Endothelial cell of umbilical vein (primary cell): ENCODE measurements around the gene BEST2. TPM values are rescaled to one million over a fixed set of nuclear protein-coding genes. Genes with fewer than 3 reads are reported as not detected.

Source experiments
- BruUV-seq: library from RNA; stranded (reverse); fragments of 400-500 nt; replicated peaks from 2 replicates; lab custom pipeline; 2021; lab: Mats Ljungman, UMichigan
- CTCF ChIA-PET: fragments of 300-600, 350-600 bp; sonication (Branson Sonifier 250); formaldehyde crosslinking; loops from one replicate; lab custom pipeline; 2021; ENCODE audit warnings: antibody characterized with exemption, inconsistent platforms; lab: Charles Lee
- POLR2A ChIA-PET: fragments of 300-600, 350-600 bp; sonication (Branson Sonifier 250); formaldehyde crosslinking; loops from one replicate; lab custom pipeline; 2021; ENCODE audit warnings: antibody characterized with exemption, inconsistent platforms; lab: Charles Lee
- DNase-seq: peaks from one replicate; pipeline ENCODE4 v3.0.0-alpha.2; 2011; ENCODE audit warnings: low read depth, low spot score
- FAIRE-seq: peaks from 2 replicates; lab custom pipeline; 2011; peaks lifted over from hg19 to GRCh38; lab: Jason Lieb, UNC
- H2AFZ ChIP-seq: 2 replicates; pipeline ENCODE4 v1.6.0; 2012; ENCODE audit warnings: low read depth, low read length, control low read depth, inconsistent platforms
- H3K27ac ChIP-seq: 2 replicates; pipeline ENCODE4 v1.5.1; 2011; ENCODE audit warnings: low read depth, mild to moderate bottlenecking, control low read depth, low read length, moderate library complexity; ENCODE audit not compliant: insufficient read depth
- H3K27me3 ChIP-seq, 2 experiments: 2 replicates each; pipeline versions ENCODE4 v1.6.0 to v1.6.1; 2011; ENCODE audit warnings: low read length in 2 of 2, mixed read lengths in 1 of 2; ENCODE audit not compliant: control insufficient read depth in 2 of 2, insufficient read depth in 2 of 2
- H3K36me3 ChIP-seq, 2 experiments: 2 replicates in 1 of 2; 3 replicates in 1 of 2; pipeline ENCODE4 v1.5.1; 2011; ENCODE audit warnings: low read length in 2 of 2, mild to moderate bottlenecking in 1 of 2, moderate library complexity in 1 of 2; ENCODE audit not compliant: control insufficient read depth in 2 of 2, insufficient read depth in 2 of 2; ENCODE audit errors: extremely low read depth in 1 of 2
- H3K4me1 ChIP-seq: 3 replicates; pipeline ENCODE4 v1.5.1; 2011; ENCODE audit warnings: mild to moderate bottlenecking, low read length; ENCODE audit not compliant: control insufficient read depth, insufficient read depth; ENCODE audit errors: extremely low read depth
- H3K4me2 ChIP-seq: 2 replicates; pipeline ENCODE4 v1.6.1; 2011; ENCODE audit warnings: low read length, control low read depth, mixed read lengths; ENCODE audit not compliant: insufficient read depth
- H3K4me3 ChIP-seq, 3 experiments: fragments of 200-600 bp in 1 of 3; sonication (generic), shearing (Covaris generic) in 1 of 3; replicated peaks in 1 of 3; 2 replicates each; pipeline ENCODE4 v1.5.1; 2011 to 2016; ENCODE audit warnings: control low read depth in 3 of 3, low read length in 3 of 3, mild to moderate bottlenecking in 2 of 3, inconsistent platforms in 1 of 3, low read depth in 1 of 3, moderate library complexity in 1 of 3; ENCODE audit not compliant: insufficient read depth in 1 of 3
- H3K79me2 ChIP-seq: 2 replicates; pipeline ENCODE4 v1.6.0; 2012; ENCODE audit warnings: low read length, inconsistent platforms; ENCODE audit not compliant: control insufficient read depth, insufficient read depth
- H3K9ac ChIP-seq: replicated peaks from 2 replicates; pipeline ENCODE3; 2011; ENCODE audit warnings: low read length, control low read depth; ENCODE audit not compliant: insufficient read depth; ENCODE audit errors: extremely low read depth
- H3K9me1 ChIP-seq: replicated peaks from 3 replicates; pipeline ENCODE4 v1.6.0; 2011; ENCODE audit warnings: mild to moderate bottlenecking, low read length; ENCODE audit not compliant: control insufficient read depth, insufficient read depth; ENCODE audit errors: extremely low read depth
- H3K9me3 ChIP-seq: replicated peaks from 2 replicates; pipeline ENCODE4 v1.5.1; 2012; ENCODE audit warnings: low read length, inconsistent platforms; ENCODE audit not compliant: control insufficient read depth, insufficient read depth
- H4K20me1 ChIP-seq: replicated peaks from 2 replicates; pipeline ENCODE3; 2011; ENCODE audit warnings: mild to moderate bottlenecking, low read length; ENCODE audit not compliant: control insufficient read depth, insufficient read depth; ENCODE audit errors: extremely low read depth
- EZH2 ChIP-seq: IDR thresholded peaks from 2 replicates; pipeline ENCODE4 v1.6.1; 2012; ENCODE audit warnings: borderline replicate concordance, low read depth, mild to moderate bottlenecking, moderate library complexity, low read length, inconsistent platforms; ENCODE audit not compliant: severe bottlenecking
- JUN ChIP-seq: IDR thresholded peaks from 2 replicates; pipeline ENCODE4 v1.6.1; 2011; ENCODE audit warnings: borderline replicate concordance, low read depth; ENCODE audit not compliant: insufficient read length, insufficient read depth
- POLR2A ChIP-seq: IDR thresholded peaks from 2 replicates; pipeline ENCODE4 v1.6.1; 2012; ENCODE audit warnings: low read depth, mild to moderate bottlenecking, control low read depth, low read length
- dilution Hi-C: fragments of 300-500 bp; cut with MboI; formaldehyde crosslinking; loops from one replicate; pipeline ENCODE4 v1.15.0; 2019; ENCODE audit warnings: low sequenced_read_pairs; ENCODE audit not compliant: extremely low pct_ligation_motif_present
- intact Hi-C: fragments of 100-400 bp; cut with micrococcal nuclease; formaldehyde crosslinking; loops from one replicate; pipeline ENCODE4 v1.10.0; 2022
- polyA plus RNA-seq, 4 experiments: library from polyadenylated mRNA; depleted of rRNA in 3 of 4; stranded (reverse) in 3 of 4; unstranded in 1 of 4; fragments of >200 nt; gene quantifications; 2 replicates each; pipeline versions ENCODE4 v1.2.1 to v1.2.3, GENCODE V29; 2011 to 2012; ENCODE audit warnings: missing spikeins in 1 of 4
- total RNA-seq: library from RNA; stranded (reverse); gene quantifications from 2 replicates; pipeline ENCODE4 v1.2.3, GENCODE V29; 2021
- TF ChIP-seq, protein P1 (sequence below), 2 donors: IDR thresholded peaks; 1 replicate in 1 of 2; 2 replicates in 1 of 2; pipeline ENCODE4 v1.5.1; 2011; ENCODE audit warnings: low read length in 2 of 2, mild to moderate bottlenecking in 2 of 2, moderate library complexity in 2 of 2, control low read depth in 1 of 2, inconsistent platforms in 1 of 2, low read depth in 1 of 2; ENCODE audit not compliant: insufficient read depth in 1 of 2; ENCODE audit errors: extremely low read depth in 1 of 2

Gene BEST2
- total and polyA plus RNA-seq, 2 donors (not counting 3 experiments of a cell fraction or from before 2014, with no cell fraction given): not detected

DNA sequence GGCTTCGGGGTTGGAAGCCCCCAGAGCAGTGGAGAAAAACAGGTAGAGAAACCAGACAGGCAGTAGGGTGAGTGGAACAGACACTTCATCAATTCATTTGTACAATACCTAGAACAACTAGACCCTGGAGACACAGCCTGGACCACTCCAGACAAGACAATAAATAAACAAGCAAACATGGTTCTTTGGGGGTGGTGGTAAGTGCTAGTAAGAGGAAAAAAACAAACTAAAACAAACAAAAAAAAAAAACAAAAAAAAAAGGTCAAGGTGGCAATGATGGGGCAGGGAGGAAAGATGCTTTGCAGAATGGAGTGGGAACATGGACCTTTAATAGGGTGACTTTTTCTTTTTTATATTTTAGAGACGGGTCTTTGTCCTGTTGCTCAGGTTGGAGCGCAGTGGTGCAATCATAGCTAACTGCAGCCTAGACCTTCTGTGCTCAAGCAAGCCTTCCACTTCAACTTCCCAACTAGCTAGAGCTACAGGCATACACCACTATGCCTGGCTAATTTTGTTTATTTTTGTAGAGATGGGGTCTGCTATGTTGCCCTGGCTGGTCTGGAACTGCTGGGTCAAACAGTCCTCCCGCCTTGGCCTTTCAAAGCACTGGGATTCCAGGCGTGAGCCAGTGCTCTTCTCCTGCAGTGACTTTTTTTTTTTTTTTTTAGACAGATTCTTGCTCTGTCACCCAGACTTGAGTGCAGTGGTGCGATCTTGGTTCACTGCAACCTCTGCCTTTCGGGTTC is 42.8 kb downstream of the BEST2 start:
- CTCF ChIA-PET: interaction anchor here (4.5 to 13.8 kb wide), 3 partner anchors 18 to 53 kb away, joined by 30 to 524 read pairs (median 387); partner anchors contain the start of gene HOOK2

More for the DNA sequence above, 42.8 kb downstream of the BEST2 start:
- Histone ChIP-seq H3K27ac (peak overlapping the region; percentile 91), H2AFZ (peak overlapping the region; percentile 27), H3K27me3 (no peaks in the 10 kb centered on the region), H3K9me1 (no peaks in the 10 kb centered on the region), H3K9me3 (no peaks in the 10 kb centered on the region), H3K4me3 (peak overlapping the region in 2 of 3 experiments; percentile 27 to 76), H3K4me2 (peak overlapping the region; percentile 56), H3K36me3 (peaks cover 0 to 3% of the 10 kb centered on the region in 2 experiments), H3K79me2 (peaks cover 14% of the 10 kb centered on the region), H3K4me1 (peaks cover 23% of the 10 kb centered on the region), H4K20me1 (no peaks in the 10 kb centered on the region), H3K9ac (peak overlapping the region; percentile 74)
- intact Hi-C loops: no loop called here
- FAIRE-seq: peak; percentile 38
- DNase-seq: no peak
- no TSS peak for BruUV-seq
- POLR2A ChIA-PET: interaction anchor here (0.7 to 4.1 kb wide), 3 partner anchors 12 to 64 kb away, joined by 3 to 94 read pairs (median 73); partner anchors contain the start of gene HOOK2
- dilution Hi-C loops: no loop called here
- TF ChIP-seq, protein P1, sequence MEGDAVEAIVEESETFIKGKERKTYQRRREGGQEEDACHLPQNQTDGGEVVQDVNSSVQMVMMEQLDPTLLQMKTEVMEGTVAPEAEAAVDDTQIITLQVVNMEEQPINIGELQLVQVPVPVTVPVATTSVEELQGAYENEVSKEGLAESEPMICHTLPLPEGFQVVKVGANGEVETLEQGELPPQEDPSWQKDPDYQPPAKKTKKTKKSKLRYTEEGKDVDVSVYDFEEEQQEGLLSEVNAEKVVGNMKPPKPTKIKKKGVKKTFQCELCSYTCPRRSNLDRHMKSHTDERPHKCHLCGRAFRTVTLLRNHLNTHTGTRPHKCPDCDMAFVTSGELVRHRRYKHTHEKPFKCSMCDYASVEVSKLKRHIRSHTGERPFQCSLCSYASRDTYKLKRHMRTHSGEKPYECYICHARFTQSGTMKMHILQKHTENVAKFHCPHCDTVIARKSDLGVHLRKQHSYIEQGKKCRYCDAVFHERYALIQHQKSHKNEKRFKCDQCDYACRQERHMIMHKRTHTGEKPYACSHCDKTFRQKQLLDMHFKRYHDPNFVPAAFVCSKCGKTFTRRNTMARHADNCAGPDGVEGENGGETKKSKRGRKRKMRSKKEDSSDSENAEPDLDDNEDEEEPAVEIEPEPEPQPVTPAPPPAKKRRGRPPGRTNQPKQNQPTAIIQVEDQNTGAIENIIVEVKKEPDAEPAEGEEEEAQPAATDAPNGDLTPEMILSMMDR (IDR thresholded peaks at IDR 0.05; ENCODE audit: extremely low read depth in 1 of 2, insufficient read depth in 1 of 2, low read depth in 1 of 2, low read length in 2 of 2): no peak
- no peak for TF ChIP-seq EZH2
- TF ChIP-seq POLR2A: peak; percentile 34
- no peak for TF ChIP-seq JUN
